ENCODE measurements around the gene TIMP4.

The TIMP4 gene

DNA sequence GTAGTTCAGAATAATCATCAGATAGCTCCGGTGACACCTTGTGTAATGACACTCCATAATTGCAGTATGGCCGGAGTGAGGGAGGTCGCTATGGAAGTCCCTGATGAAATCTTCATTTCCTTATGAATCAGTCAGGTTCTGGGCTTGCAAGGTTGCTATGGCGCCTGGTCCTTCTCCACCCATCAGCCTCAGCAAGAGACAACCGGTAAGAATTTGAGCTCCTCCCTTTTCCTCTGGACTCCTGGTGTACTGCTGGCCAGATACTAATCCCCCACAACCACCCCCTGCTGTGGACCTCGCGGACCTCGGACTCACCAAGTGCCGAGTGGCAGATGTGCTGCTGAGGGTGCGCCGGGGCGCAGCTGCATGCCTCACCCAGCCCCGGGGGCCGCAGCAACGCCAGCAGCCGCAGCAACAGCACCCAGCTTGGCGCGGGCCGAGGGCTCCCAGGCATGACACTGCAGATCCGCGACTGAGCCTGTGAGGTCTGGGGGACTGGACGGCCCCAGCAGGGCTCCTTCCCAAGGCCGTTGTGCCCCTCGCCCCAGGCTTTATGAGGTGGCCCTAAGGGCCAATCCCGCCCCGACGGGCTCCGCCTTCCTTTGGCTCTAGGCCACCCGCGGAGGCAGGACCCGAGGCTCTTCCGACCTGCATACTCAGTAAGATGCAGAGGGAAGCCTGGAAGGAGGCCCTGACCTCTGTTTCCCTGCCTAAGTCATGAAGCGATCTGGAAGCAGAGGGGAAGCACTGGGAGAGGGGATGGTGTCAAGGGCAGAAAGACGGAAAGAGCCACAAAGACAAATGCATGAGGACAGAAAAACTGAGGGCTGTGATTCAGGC is at the start of gene TIMP4:
Gene TIMP4, minus strand, starts transcription at position 526 of the 840 bp plus-strand sequence. Its CDS starts 72 bp downstream, at position 454.
- no peak for DNase-seq

DNA sequence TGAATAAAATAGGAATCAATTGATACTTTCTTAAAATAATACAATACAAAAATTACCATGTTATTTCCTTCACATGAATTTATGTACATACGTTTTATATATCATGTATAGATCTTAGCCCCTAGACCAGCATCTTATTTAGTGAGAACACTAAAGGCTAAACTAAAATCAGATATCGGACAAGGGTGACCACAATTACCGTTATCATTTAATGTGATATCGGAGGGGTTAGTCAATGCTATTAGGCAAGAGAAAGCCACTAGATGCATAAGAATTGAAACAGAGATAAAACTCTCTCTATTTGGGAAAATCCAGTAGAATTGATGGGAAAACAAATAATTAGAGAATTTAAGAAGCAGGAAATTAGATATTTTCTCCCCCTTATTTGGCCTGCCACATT is 46.5 kb upstream of the TIMP4 start:
- DNase-seq, result no peak

DNA sequence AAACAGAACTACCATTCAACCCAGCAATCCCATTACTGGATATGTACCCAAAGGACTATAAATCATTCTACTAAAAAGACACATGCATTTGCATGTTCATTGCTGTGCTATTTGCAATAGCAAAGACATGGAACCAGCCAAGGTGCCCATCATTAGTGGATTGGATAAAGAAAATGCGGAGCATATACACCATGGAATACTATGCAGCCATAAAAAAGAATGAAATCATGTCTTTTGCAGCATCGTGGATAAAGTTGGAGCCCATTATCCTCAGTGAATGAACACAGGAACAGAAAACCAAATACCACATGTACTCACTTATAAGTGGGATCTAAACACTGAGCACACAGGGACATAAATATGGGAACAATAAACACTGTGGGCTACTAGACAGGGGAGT is 43.1 kb upstream of the TIMP4 start:
- DNase-seq, result no peak

DNA sequence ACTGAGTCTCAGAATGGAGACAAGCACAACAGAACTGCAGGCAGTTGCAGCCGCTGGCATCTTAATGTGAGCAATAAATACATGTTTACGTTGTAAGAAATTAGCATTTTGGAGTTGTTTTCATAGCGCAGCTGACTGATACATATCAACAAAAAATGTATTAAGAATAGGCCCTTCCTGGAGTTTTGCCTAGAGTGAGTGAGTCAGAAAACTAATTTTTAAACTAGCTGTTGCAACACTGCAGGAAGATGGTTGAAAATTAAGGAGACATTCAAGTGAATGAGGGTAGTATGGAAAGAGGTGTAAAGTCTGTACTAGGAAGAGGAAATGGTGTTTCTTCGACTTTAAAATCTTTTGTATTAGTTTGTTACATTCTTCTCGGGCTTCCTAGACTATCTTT is 39.6 kb upstream of the TIMP4 start:
- no peak for DNase-seq

DNA sequence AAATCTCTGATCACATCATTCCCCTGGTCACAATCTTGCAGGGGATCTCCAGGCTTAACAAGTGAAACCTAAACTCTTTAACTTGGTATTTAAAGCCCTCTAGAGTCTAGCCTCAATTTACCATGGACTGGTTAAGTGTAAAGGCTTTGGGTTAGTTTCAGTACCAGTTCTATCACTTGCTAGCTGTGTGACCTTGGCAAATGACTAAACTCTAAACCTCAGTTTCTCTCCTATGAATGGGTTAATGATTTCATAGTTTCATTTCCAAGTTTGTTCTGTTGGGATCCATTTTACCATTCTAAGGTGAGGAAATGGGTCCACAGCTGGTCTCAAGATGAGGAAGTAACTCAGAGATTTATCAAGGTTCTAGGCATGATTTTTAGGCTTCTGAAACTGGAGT is 38.8 kb upstream of the TIMP4 start:
- no peak for DNase-seq

DNA sequence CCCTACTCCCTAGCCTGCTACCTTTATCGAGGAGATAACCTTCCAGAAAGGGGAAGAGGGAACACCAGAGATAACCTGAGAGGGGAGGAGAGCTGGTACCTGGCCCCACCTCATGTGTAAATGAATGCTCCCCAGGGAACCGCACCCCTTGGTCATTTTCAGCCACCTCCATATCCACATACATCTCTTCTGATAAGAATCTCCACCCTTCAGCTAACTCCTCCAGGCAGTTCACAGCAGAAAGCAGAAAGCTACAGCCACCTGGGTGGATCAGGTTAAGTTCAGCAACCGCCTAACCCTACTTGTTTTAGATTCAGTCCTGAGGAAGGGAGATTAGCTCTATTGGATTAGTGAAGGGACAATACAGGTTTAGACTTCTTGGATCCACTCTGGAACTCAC is 38.0 kb upstream of the TIMP4 start:
- no peak for DNase-seq

DNA sequence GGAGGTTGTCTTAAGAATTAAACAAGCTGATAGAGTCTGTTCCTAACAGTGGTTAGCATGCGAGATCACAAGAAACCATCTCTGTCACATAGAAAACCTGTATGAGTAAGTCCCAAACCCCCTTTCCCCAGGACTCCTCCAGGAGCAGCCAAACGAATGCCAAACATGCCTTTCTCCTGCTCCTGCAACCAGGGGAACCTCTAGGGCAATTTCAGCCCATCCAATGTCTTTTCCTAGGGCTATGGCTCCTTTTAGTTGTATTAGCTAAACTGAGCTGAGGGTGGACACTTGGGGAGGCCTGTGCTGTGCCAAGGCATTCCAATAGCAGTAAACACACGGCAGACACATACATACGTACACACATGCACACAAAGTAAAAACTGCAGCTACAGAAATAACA is 36.5 kb upstream of the TIMP4 start:
- no peak for DNase-seq

DNA sequence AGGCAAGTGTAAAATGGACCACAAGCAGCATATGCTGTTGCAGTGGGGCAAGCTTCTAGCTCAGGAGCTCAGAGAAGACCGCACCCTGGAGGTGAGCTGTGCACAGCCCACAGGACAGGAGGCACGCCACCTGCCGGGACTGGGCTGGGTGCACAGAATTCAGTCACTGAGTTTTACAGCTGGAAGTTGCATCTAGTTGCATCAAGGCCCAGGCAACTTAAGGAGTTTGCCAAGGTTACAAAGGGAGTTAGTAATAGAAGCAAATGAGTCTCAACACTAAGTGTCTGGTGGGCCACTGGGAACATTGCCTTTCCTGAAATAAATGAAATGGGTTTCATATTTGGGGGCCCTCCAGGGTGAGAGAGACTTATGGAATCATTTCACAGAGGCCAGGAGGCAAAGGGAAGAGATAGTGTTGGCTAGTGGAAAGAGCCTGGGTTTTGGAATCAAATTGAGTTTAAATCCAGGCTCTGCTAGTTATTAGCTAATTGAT is 36.0 kb upstream of the TIMP4 start:
- DNase-seq, result no peak

DNA sequence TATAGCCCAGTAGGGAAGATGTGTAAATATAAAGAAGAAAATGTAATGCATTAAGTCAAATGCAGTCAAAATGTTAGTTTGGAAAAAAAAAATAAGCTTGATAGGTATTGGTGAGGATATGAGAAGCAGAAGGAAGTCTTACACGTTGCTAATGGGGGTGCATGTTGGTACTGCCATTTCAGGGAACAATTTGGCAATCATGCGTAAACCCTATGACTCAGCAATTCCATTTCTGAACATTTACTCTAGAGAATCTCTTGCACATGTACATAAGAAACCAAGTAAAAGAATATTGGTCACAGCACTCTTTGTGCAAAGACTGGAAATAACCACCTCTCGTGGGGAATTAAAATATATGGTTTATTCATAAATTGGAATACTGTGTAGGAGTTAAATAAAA is 35.5 kb upstream of the TIMP4 start:
- DNase-seq, result no peak

DNA sequence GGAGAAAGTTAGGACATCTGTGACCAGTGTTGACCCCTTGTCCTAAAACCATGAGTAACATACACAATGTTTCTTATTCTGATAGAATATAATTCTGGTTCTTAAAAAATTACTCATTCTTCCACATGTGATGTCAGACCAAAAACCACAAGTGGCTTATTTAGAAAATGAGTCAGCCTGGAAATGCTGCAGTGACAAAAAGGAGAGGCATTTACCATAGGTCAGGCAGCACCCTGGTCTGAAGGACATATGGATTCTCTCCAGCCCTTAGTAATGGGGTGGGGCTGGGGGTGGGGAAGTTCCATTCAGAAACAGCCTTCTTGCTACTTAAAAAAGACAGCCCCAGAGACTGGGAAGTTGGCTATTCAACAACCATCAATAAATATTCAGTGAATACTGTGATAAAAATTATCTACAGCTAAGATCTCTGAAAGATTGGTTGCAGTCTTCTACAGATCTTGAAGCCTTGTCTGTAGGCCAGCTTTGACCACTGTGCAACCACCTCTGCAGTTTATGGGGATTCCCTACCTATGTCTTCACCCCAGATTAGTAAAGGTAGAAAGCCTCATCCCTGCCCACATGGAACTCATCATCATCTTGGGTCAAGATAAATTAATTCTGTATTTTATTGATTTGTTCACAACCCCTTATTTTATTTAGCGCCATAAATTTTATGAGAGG is 34.9 kb upstream of the TIMP4 start:
- peak; percentile 67 for DNase-seq

DNA sequence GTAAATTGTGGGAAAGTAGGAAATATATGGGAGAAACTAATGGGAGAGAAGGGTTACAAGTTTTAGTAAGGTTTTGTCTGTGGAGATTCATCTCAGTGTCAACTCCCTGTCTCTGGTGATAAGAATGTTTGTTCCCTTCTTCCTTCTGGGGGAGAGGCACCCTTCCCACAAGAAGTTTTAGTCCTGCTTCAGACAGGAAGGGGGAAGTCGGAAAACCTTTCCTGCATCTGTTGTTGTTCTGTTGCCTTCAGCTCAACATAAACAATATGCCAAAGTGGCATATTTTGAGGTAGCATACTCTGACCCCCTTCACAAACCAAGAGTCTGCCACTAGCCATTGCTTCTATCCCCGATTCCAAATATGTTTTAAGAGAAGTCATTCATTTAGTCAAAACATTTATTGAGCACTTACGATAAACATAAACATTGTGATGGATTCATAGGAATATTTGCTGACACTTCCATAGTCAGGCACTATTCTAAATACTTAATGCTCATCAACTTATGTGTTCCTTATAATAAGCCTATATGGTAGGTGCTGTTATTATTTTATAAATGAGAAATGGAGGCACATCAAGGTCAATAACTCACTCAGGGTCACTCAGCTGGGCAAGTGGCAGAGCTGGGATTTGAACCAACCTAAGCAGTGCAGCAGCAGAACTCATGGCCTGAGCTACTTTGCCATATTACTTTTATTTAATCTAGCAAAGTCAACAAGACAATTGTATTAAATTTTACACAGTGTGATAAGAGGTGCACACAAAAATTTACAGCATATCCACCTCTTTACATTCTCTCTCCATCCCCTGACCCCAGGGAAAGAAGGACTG is 34.2 kb upstream of the TIMP4 start:
- no peak for DNase-seq

DNA sequence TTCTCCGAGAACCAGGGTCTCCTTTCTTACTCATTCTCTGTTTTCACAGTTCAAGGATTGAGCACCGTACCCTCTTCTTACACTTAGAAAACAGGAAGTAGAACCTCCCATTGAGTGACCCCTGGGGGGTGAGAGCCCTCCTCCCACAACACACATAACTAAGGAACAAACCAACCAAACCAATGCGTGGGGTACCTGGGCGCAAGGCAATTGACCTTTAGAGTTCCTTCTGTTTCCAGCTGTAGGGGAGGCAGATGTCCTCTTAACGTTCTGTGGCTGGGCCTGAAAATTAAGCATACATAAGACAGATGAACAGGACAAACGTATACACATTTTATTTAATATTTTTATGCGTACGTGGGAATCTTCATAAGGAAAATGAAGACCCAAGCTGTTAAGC is 33.5 kb upstream of the TIMP4 start:
- no peak for DNase-seq

DNA sequence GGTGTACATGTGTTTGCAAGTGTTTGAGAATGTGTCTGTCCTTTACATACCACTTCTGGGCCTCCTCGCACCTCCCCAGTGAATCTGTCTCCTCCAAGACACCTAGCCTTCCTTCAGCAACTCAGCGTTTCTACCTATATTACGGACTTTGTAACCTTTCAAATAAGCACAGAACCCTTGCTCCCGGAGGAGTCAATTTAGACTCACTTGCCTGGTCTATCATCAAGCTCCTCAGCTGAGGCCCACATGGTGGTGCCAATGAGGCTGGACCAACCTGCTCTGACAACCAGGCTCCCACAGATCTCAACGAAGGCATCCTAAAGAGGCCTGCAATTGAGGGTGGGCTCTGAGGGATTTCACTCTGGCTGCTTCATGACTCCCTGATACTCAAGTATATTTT is 32.8 kb upstream of the TIMP4 start:
- DNase-seq, result no peak

DNA sequence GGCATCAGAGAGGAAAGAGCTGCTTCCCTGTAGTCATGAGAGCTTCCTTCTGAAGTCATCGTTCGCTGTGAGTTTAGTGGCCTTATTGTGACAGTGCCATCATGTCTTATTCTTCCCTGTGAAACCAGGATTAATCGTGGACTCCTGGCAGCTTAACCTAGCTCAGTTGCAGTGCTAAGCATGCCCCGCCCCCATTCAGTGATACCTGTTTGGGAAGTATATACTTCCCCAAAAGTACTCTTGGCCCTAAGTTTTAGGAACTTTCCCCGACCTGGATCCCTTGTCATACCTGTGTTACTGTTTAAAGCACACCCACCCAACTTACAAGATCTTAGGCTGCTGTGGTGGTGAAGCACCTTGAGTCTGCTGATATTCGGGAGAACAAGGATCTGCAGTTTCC is 32.1 kb upstream of the TIMP4 start:
- DNase-seq, result no peak

DNA sequence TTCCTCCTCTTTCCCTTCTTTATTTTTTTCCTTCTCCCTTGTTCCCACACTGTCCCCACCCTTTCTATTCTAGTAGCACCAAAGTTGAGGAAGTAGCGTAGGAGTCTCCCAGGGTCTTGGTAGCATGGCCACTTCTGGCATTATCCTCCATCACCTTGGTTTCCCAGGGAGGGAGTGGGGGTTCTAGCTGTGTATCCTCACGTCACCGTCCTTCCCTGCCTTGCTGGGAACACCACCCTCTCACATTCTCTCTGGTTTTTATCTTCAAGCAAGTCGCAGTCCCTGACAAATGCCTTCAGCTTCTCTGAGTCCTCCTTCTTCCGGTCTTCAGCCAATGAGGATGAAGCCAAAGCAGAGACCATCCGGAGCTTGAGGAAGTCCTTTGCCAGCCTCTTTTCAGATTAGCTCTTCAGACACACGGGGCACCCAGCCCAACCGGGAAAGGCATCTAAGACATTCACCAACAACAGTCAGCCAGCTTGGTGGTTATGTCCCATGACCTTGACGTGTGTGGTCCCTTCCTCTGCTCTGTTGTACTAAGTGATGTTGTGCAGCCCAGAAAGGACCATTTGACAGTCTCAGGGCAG is 31.6 kb upstream of the TIMP4 start:
- DNase-seq, result no peak

DNA sequence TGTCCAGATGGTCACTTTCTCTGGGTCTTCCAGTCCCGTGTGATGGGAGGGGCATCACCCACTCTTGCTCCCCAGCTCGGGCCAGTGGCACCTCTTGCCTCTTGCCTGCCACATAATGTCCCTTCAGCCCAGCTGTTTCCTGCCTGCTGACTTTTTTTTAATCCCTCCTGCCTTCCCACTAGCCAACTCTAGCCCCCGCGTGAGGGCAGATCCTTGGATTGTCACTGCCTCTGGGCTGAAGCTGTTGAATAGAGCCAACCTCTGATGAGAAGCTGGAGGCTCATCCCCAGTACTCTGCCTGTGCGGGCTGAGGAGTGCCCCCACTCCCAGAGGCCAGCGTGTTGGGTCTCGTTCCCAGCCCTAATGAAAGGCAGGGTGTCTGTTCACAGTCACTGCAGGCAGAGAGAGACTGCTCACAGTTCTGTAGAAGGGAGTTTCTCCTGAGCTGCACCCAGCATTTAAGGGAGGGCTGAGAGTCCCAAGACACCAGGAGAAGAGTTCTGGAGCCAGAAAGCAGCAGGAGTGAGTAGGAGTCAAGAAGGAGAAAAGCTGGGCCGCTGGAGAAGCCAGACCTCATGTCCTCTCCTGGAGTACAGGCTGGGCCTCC is 30.1 kb upstream of the TIMP4 start:
- DNase-seq, result no peak

DNA sequence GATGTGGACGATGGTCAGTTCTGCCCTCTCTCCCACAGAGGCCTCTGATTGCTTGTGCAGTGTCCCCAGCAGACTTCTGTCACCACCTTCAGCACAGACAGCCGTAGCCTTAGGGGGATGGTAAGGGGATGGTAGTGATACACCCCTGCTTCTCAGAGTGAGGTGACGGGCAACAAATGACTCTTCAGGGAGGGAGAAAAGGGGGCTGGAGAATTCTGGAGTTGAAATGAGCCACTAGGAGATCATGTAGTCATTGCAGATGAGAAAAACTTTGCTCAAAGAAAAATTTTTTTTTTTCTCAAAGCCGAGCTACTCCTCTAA is 29.6 kb upstream of the TIMP4 start:
- no peak for DNase-seq

DNA sequence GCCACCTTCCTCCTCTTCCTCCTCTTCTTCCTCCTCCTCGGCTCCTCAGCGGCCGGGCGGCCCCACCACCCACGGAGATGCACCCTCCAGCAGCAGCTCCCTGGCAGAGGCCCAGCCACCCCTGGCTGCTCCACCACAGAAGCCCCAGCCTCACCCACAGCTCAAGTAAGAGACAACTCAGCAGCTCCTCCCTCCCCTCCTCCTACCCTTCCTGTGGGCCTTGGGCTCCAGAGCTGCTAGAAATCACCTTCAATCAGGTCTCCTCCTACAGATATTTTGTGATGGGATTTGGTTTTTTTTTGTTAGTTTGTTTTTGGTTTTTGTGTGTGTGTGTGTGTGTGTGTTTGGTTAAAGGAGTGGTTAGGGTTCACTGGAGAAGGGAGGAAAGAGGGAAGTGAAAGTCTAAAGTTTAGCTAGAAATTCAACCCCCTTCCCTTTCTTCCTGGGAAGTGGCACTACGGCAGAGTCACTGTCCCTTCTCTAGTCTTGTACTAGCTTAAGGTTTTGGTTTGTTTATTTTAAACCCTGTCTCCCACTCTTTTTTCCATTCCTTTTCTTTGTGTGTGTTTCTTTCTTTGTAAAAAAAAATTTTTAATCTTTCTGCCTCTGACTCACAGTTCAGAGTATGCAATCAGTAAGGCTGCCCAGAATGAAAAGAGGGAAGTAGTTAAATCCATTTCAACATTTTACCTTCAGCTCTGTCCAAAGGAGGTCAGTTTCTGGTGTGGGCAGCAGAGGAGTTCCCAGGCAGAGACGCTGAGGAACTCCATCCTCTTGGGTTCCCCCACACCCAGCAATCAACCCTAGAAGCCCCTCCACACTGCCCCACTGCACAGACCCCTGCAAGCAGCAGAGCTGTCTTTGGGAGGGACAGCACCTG is 29.0 kb upstream of the TIMP4 start:
- no peak for DNase-seq

DNA sequence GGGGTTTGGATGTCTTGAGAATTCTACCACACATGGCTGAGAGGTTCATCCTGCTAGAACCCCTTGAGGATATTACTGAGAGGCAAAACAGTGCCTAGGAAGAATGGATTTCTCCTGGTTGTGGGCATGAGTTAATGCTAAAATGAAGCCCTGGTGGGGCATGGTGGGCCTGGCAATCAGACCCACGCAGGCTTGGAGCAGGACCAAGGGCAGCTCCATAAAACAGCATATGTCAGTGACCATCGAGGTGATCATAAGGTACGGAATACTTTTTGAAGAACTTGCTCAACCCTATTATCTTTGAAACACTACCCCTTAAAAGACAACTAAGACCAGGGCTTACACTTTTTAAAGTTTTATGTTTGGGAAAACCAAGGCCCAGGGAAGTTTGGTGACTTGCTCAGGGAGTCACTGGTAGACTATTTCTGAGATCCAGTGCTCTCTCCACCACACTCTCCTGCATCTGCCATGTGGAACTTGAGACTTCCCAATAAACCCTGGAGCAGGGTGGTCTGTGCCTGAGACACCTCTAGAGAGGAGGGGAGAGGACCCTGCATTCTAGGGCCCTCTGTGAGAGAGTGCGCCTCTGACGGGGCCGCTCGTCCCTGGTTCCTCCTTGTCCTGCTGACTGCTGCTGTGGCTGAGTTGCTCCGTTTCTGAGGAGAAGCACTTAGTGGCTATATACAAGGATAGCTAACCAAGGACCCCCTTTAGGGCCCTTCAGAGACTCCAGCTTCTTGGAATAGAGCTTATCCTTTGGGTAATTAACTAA is 28.0 kb upstream of the TIMP4 start:
- DNase-seq, result no peak

DNA sequence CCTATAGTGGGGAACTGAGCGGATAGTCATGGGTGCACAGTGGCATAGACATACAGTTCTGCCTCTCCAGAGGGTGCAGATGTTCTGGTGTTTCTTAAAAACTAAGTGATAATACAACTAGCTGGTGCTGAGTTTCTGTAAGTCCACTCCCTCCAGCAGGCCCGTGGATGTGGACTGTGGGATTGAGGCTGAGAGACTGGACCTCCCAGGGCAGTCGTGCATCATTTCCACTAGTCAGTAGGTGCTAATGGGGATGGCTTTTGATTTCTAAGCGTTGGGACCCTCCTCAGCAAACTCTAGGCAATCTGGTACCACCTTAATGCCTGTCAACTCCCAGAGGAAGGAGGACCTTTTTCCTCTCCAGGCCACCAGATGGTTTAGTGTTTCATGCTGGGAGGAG is 27.3 kb upstream of the TIMP4 start:
- no peak for DNase-seq

DNA sequence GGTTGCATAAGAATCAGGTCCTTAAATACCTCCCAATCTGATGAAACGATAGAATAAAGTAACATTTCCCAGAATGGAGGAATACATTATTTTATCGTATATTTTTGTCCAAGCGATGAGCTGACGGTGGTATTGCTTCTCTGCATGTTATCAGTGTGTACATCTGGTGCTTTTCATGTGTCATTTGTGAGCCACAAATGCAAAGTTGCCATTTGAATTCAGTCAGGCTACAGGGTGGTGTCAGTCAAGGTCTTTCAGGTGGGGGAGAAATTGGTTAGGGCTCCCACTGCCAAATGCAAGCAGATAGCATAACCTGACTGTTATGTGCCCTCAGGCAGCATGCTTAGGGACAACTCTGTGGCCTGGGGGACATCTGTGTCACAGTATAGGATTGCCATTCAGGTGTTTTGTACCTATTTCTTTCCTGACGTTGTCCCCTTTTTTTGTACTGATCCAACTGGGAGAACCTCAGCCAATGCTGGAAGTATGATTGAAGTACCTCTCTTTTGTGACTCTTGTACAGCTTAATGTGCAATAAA is 26.5 kb upstream of the TIMP4 start:
- DNase-seq, result no peak
